ENCODE data around the gene KDM4B.

KDM4B gene

GRCh38 chr19:5122671-5123409, 153.9 kb downstream of the KDM4B start:
- no peak for DNase-seq (ENCODE audit: low spot score)

GRCh38 chr19:5123646-5124045, 154.7 kb downstream of the KDM4B start:
- DNase-seq (ENCODE audit: low spot score) = no peak

- no peak for DNase-seq (ENCODE audit: low spot score)
Observed at GRCh38 chr19:5124111-5124855, 155.4 kb downstream of the KDM4B start.

- no peak for DNase-seq (ENCODE audit: low spot score)
Observed at GRCh38 chr19:5125376-5125775, 156.5 kb downstream of the KDM4B start.

GRCh38 chr19:5125797-5126497, 157.0 kb downstream of the KDM4B start:
- no peak for DNase-seq (ENCODE audit: low spot score)

GRCh38 chr19:5126498-5127223, 157.7 kb downstream of the KDM4B start:
- no peak for DNase-seq (ENCODE audit: low spot score)

GRCh38 chr19:5127717-5128116, 158.8 kb downstream of the KDM4B start:
- DNase-seq (ENCODE audit: low spot score) = no peak

GRCh38 chr19:5128251-5128935, 159.5 kb downstream of the KDM4B start:
- peak; percentile 88 for DNase-seq (ENCODE audit: low spot score)

- no peak for DNase-seq (ENCODE audit: low spot score)
Observed at GRCh38 chr19:5128936-5129389, 160.1 kb downstream of the KDM4B start.

- no peak for DNase-seq (ENCODE audit: low spot score)
Observed at GRCh38 chr19:5129691-5130090, 160.8 kb downstream of the KDM4B start.

GRCh38 chr19:5130371-5131030, 161.6 kb downstream of the KDM4B start:
- DNase-seq (ENCODE audit: low spot score) = no peak

GRCh38 chr19:5131031-5131505, 162.2 kb downstream of the KDM4B start:
- DNase-seq (ENCODE audit: low spot score) = no peak

- DNase-seq (ENCODE audit: low spot score) = no peak
Observed at GRCh38 chr19:5131506-5132205, 162.7 kb downstream of the KDM4B start.

GRCh38 chr19:5132206-5132560, 163.3 kb downstream of the KDM4B start:
- DNase-seq (ENCODE audit: low spot score) = no peak

- DNase-seq (ENCODE audit: low spot score) = no peak
Observed at GRCh38 chr19:5132698-5133651, 164.1 kb downstream of the KDM4B start.

GRCh38 chr19:5133986-5134595, 165.2 kb downstream of the KDM4B start:
- DNase-seq (ENCODE audit: low spot score) = no peak

- no peak for DNase-seq (ENCODE audit: low spot score)
Observed at GRCh38 chr19:5134691-5135090, 165.8 kb downstream of the KDM4B start.

GRCh38 chr19:5136073-5136855, 167.4 kb downstream of the KDM4B start:
- DNase-seq (ENCODE audit: low spot score) = no peak
